Stimulated activated CD4-positive, alpha-beta T cell treated with anti-CD3 and anti-CD28 coated beads, Interleukin-12 subunit alpha, Interleukin-12 subunit beta, amount 100 ng/mL, for 48 hours (primary cell): ENCODE results near the gene CDH2.

Experiments
- DNase-seq, 3 donors: peaks; one replicate each; pipeline ENCODE4 v3.0.0-alpha.2; 2020; ENCODE audit warnings: low read depth in 2 of 3, low spot score in 1 of 3

Gene CDH2

GRCh38 chr18:28045176-28045810 lies 131.6 kb downstream of the CDH2 start:
- no peak for DNase-seq

GRCh38 chr18:28044036-28044435 lies 132.9 kb downstream of the CDH2 start:
- DNase-seq = no peak

- DNase-seq = no peak
Measured at GRCh38 chr18:28043631-28044030, 133.3 kb downstream of the CDH2 start.

- DNase-seq = no peak
Measured at GRCh38 chr18:28041366-28041765, 135.6 kb downstream of the CDH2 start.

- DNase-seq = no peak
Measured at GRCh38 chr18:28040716-28041115, 136.2 kb downstream of the CDH2 start.

- no peak for DNase-seq
Measured at GRCh38 chr18:28040211-28040610, 136.7 kb downstream of the CDH2 start.

GRCh38 chr18:28039691-28040090 lies 137.2 kb downstream of the CDH2 start:
- no peak for DNase-seq

- DNase-seq = no peak
Measured at GRCh38 chr18:28039078-28039477, 137.9 kb downstream of the CDH2 start.

GRCh38 chr18:28036488-28036887 lies 140.4 kb downstream of the CDH2 start:
- DNase-seq = no peak

- DNase-seq = no peak
Measured at GRCh38 chr18:28034567-28034966, 142.4 kb downstream of the CDH2 start.

GRCh38 chr18:28032177-28032576 lies 144.8 kb downstream of the CDH2 start:
- DNase-seq = no peak

- no peak for DNase-seq
Measured at GRCh38 chr18:28030458-28030857, 146.5 kb downstream of the CDH2 start.

GRCh38 chr18:28027755-28028154 lies 149.2 kb downstream of the CDH2 start:
- no peak for DNase-seq

GRCh38 chr18:28019425-28020108 lies 157.4 kb downstream of the CDH2 start:
- DNase-seq = no peak

- no peak for DNase-seq
Measured at GRCh38 chr18:28018351-28018750, 158.6 kb downstream of the CDH2 start.

GRCh38 chr18:28015671-28016070 lies 161.3 kb downstream of the CDH2 start:
- no peak for DNase-seq

GRCh38 chr18:28013066-28013465 lies 163.9 kb downstream of the CDH2 start:
- no peak for DNase-seq

GRCh38 chr18:28012336-28012735 lies 164.6 kb downstream of the CDH2 start:
- no peak for DNase-seq

- DNase-seq = no peak
Measured at GRCh38 chr18:28009589-28009988, 167.3 kb downstream of the CDH2 start.

GRCh38 chr18:28007841-28008240 lies 169.1 kb downstream of the CDH2 start:
- DNase-seq = no peak

GRCh38 chr18:28005164-28005563 lies 171.8 kb downstream of the CDH2 start:
- no peak for DNase-seq

- no peak for DNase-seq
Measured at GRCh38 chr18:28004606-28005005, 172.3 kb downstream of the CDH2 start.

- no peak for DNase-seq
Measured at GRCh38 chr18:28003451-28003850, 173.5 kb downstream of the CDH2 start.
